GM18519 (cell line): ENCODE measurements around the gene LRIG2.
"Not testable (repeated sequence)": the region's sequence is repeated elsewhere in the genome, so short reads cannot be mapped to it uniquely, and the experiment has no call there.

Experiments
- ATAC-seq: cut with Tn5 transposase; IDR thresholded peaks from one replicate; pipeline ENCODE4 v1.9.1; 2021; ENCODE audit warnings: mild to moderate bottlenecking, moderate library complexity; ENCODE audit not compliant: unreplicated experiment, low FRiP score

LRIG2 gene

DNA sequence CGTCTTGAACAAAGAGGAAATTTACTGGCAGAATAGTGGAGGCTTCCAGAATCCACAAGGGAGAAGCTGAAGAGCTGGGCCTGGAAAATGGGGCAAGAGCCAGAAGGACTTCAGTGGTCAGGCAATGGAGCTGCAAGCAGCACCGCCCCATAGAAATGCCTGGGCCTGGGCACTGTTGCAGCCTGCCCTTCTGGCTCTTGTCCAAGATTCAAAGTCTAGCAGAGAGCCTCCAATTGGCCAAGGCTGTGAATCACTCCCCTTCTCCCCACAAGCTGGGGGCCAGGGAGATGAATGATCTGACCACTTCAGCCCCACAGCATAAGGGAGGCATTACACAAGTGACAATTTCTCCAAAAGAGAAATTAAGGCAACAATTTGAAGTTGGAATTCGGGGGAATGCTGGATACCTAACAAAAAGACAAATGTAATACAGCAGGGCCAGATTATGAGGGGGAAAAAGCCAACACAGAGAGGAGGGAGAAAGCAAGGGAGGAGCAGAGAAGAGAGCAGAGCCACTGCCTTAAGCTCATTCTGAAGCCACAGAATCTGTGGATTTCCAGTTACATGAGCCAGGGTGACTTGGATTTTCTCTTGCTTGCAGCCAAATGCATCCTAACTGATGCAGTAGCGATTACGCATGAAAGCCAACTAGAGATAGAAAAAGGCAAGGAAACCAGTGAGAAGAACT, 80.3 kb downstream of the LRIG2 start:
- no peak for ATAC-seq

DNA sequence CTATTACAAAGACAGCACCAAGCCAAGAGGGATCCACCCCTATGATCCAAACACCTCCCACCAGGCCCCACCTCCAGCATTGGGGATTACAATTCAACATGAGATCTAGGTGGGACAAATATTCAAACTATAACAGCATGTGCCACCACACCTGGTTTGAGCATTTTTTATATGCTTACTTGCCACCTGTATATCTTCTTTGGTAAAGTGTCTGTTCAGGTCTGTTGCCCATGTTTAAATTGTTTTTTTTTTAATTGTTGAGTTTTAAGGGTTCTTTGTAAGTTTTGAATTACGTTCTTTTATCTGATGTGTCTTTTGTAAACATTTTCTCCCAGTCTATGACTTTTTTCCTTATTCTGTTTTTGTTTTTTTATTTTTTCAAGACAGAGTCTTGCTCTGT, 83.4 kb downstream of the LRIG2 start:
- ATAC-seq, result no peak

DNA sequence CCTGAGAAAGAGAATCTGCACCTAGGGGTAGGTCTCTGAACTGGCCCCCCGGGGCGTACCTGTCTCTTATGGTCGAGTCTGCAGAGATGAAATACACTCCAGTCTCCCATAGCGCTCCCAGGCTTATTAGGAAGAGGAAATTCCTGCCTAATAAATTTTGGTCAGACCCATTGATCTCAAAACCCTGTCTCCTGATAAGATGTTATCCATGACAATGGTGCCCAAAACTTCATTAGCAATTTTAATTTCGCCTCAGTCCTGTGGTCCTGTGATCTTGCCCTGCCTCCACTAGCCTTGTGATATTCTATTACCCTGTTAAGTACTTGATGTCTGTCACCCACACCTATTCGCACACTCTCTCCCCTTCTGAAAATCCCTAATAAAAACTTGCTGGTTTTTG, 85.7 kb downstream of the LRIG2 start:
- not testable (repeated sequence) for ATAC-seq

DNA sequence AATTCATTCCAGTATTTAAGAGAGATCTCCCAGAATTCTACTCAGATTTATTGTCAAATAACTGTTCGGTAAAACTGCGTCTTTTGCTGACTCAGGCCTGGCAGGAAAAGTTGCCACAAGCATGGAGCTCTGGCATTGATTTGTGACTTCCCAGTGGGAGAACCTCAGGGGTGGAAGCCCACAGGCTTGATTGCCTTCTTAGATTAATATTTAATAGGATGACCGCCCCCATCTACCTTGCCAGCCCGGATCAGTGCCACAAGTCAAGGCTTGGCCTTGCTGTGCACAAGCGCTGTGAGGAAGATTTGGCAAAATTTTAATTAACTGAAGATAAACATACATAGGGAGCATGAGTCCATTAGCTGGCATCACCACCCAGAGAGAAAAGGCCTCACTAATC, 93.5 kb downstream of the LRIG2 start:
- ATAC-seq, result no peak

DNA sequence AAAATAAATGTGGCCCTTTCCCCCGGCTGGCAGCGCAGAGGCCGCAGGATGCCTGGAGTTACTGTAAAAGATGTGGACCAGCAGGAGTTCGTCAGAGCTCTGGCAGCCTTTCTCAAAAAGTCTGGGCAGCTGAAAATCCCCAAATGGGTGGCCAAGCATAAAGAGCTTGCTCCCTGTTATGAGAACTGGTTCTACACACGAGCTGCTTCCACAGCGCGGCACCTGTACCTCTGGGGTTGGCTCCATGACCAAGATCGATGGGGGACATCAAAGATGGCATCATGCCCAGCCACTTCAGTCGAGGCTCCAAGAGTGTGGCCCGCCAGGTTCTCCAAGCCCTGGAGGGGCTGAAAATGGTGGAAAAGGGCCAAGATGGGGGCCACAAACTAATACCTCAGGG, 95.9 kb downstream of the LRIG2 start:
- no peak for ATAC-seq

DNA sequence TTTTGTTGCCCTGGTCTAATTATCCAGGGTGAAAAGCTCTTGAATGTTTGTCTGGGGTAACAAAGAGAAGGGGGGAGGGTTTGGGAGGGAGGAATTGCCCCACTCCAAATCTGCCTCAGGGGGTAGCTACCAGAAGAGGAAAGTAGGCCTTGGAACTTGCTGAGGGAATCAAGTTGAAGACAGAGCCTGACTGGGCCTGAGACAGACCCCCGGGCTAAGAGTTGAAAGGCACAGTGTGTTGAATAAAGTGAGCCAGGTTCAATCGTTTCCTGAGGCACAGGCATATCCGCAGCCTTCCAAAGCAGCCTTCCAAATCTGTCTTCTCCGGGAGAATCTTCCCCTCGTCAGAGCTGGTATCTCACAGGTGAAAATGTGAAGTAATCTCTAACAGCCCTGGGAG, 96.6 kb downstream of the LRIG2 start:
- no peak for ATAC-seq

DNA sequence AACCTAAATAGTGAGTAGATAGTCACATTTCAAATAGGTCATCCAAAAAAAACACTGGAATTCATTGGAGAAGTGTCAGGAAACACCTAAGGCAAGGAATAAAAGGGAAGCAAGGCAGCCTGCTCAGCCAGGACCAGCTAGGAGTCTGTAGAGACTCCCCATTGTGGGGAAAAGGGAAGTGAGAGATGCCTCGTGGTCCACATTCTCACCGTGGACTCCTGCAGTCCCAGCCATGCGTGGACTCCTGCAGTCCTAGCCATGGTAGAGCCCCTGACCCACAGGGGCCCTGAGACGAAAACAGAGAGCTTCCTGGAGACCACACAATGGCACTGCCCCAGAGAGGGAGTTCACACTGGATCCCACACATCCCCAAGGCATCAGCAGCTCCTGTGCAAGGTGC, 97.5 kb downstream of the LRIG2 start:
- no peak for ATAC-seq

DNA sequence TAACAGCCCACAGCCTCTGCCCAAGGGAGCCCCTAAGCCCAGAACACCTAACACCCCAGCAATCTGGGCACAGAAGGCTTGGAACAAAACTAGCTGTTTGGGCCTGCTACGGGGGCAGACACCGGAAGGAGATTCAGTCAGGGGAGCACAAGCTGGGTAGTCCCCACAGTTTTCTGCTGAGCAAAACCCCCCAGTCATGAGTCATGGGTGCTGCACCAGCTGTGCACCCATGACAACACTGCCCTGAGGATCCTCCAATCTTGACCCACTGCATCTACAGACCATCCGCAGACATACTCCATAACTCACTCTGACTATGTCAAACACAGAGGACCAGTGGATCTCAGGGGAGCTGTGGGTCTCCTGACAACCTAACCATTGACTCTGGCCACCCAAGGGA, 105.1 kb downstream of the LRIG2 start:
- no peak for ATAC-seq

DNA sequence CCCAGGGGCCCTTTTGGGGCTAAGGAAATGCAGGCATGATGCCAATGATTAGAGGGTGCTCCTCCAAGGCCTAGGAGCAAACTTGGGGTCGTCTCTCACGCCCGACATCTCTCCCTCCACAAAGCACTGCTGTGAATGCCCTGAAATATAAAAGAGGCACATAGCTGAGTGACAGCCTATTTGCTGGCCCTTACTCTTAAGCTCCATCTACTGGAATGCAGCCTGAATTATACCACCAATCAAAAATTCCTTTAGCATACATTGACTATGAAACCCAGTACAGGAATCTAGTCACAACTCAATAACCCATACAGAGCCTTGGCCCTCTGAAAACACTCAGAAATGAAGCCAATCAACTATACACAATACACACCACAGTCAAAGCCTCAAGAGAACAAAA, 105.5 kb downstream of the LRIG2 start:
- no peak for ATAC-seq
